GM18517 (cell line): ENCODE measurements around the gene ANKRD33B.
"Not testable (repeated sequence)": the region's sequence is repeated elsewhere in the genome, so short reads cannot be mapped to it uniquely, and the experiment has no call there.

ENCODE experiments used
- ATAC-seq: cut with Tn5 transposase; IDR thresholded peaks from one replicate; pipeline ENCODE4 v1.9.1; 2021; ENCODE audit warnings: mild to moderate bottlenecking, moderate library complexity; ENCODE audit not compliant: unreplicated experiment

The ANKRD33B gene

GRCh38 chr5:10591159-10591558 lies 27.3 kb downstream of the ANKRD33B start:
- no peak for ATAC-seq

GRCh38 chr5:10591966-10592365 lies 28.1 kb downstream of the ANKRD33B start:
- ATAC-seq: no peak

DNA sequence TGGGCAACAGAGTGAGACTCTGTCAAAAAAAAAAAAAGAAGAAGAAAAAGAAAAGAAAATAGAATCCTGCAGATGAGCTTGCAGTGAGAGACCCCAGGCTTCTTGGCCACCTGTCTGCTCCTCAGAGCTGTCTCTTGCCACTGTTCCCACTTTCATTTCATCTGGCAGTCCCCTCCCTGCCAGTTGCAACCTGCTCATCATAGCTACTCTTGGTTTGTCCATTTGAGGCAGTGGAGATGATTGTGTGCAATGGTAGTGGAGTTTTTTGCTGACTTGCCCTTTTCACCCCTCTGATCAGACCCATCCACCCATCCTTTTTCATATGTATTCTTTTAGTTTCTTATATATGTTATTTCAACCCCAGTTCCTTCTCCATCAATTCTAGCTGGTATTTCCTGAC lies 28.7 kb downstream of the ANKRD33B start:
- ATAC-seq: peak; percentile 68

DNA sequence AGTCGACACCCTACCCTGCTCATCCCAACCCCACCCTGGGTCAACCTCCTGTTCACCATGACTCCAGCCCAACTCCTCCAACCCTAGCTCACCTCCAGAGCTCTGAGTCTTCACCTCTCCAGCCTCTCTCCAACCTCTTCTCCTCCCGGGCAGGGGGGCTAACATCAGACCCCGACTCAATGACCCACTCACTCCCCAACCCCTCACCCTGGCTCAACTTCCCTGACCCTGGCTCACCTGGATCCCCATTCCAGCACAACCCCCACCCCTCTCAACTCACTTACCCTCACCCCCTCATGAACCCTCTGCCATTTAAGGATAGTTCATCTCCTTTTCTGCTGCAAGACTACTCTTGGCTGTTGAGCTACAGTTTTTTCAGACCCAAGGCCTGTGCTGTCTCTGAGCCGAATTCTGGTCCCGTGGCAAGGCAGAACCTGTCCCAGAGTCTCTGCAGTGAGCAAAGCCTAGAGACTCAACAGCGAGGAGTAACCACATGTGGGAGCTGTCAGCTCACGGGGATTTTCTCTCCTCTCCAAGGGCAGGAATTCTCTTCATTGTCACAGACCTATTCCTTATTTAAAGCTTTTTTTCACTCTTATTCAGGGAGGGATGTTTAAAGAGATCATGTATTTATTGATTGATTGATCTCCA lies 29.8 kb downstream of the ANKRD33B start:
- no peak for ATAC-seq

DNA sequence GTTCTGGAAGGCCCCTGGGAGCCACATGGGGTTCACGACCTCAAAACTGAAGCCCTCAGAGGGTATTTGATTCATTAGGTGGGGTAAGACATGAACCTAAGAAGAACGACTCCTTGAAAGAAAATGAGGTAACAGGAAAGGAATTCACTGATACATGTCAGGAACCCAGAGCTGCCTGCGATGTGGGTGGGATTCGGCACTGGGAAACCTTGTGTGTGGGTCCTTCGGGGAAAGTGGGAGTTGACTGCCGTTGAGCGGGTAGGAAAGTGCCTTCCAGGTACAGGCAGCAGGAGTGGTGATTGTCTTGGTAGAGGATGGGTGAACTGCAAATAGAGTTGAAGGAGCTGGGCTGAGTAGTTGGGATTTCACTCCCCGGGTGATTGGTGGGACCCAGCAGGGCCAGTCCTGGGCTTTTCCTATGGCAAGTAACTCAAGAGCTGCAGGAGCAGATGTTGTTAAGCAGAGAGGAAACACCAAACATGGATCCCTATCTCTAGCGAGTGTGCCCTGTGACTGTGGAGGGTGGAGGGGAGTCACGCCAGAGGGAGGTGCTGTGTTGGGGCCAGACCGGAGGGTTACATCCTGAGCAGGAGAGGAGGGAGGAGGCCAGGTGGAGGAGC lies 30.8 kb downstream of the ANKRD33B start:
- ATAC-seq: no peak

DNA sequence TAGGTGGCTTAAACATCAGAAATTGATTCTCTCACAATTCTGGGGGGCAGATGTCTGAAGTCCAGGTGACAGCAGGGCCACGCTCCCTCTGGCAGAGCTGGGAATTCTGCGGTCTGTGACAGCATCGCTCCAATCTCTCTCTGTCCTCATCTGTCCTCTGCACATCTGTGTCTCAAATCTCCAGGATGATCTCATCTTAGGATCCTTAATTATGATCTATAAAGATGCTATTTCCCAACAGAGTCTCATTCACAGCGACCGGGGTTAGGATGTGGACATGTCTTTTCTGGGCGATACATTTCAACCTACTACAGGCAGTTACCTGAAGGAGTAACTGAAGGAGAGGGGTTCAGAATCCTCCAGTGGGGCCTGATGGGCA lies 31.4 kb downstream of the ANKRD33B start:
- ATAC-seq: no peak

DNA sequence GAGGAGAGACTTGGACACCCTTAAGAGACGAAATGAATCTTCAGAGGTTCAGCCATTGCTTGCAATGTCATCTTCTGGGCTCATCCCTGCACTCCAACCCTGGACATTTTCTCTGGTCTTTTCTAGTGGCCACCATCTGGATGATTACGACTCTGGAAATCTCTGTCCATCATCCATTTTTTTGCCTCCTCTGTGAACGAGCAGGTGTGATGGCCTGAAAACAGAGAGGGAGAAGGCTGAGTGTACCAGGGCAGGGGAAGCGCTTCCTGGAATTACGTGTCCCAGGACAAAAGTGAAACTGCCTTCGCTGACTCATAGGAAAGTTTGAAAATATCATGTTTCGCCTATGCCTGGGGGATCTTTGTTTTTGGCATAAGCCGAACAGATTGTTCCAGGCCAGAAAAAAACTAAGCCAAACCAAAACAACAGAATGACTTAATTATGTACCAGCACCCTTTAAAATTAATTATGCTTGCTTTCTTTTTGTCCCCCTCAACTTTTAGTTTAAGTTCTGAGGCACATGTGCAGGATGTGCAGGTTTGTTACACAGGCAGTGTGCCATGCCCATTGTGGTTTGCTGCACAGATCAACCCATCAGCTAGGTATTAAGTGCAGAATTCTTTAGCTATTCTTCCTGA lies 31.9 kb downstream of the ANKRD33B start:
- no peak for ATAC-seq

DNA sequence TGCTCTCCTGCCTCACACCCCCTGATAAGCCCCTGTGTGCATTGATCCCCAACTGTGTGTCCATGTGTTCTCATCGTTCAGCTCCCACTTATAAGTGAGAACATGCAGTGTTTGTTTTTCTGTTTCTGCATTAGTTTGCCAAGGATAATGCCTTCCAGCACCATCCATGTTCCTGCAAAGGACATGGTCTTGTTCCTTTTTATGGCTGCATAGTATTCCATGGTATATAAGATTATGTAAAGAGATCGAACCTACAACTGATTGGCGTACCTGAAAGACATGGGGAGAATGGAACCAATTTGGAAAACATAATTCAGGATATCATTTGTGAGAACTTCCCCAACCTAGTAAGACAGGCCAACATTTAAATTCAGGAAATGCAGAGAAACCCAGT lies 32.4 kb downstream of the ANKRD33B start:
- ATAC-seq: no peak

DNA sequence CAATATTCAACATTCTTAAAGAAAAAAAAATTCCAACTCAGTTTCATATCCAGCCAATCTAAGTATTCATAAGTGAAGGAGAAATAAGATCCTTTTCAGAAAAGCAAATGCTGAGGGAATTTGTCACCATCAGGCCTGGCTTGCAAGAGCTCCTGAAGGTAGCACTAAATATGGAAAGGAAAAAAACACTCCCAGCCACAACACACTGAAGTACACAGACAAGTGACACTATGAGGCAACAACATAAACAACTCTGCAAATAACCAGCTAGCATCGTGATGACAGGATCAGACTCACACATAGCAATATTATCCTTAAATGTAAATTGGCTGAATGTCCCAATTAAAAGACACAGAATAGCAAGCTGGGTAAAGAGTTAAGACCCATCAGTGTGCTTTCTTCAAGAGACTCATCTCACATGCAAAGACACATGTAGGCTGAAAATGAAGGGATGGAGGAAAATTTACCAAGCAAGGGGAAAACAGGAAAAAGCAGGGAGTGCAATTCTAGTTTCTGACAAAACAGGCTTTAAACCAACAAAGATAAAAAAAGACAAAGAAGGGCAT lies 33.1 kb downstream of the ANKRD33B start:
- no peak for ATAC-seq

- no peak for ATAC-seq
Measured at GRCh38 chr5:10599113-10599512, 35.2 kb downstream of the ANKRD33B start.

DNA sequence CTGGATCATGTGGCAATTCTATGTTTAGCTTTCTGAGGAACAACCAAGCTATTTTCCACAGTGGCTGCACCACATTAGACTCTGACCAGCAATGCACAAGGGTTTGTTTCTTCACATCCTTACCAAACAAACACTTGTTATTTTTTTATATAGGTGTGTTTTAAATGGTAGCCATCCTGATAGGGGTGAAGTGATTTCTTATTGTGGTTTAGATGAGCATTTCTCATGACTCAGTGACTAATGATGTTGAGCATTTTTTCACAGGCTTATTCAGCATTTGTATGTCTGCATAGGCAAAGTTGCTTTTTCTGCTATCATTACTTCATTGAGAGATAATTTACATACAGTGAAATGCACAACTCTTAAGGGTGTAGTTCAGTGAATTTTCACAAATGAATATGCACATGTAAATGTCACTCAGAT lies 36.0 kb downstream of the ANKRD33B start:
- no peak for ATAC-seq

- ATAC-seq: peak; percentile 87
Measured at GRCh38 chr5:10600626-10601245, 36.9 kb downstream of the ANKRD33B start.

DNA sequence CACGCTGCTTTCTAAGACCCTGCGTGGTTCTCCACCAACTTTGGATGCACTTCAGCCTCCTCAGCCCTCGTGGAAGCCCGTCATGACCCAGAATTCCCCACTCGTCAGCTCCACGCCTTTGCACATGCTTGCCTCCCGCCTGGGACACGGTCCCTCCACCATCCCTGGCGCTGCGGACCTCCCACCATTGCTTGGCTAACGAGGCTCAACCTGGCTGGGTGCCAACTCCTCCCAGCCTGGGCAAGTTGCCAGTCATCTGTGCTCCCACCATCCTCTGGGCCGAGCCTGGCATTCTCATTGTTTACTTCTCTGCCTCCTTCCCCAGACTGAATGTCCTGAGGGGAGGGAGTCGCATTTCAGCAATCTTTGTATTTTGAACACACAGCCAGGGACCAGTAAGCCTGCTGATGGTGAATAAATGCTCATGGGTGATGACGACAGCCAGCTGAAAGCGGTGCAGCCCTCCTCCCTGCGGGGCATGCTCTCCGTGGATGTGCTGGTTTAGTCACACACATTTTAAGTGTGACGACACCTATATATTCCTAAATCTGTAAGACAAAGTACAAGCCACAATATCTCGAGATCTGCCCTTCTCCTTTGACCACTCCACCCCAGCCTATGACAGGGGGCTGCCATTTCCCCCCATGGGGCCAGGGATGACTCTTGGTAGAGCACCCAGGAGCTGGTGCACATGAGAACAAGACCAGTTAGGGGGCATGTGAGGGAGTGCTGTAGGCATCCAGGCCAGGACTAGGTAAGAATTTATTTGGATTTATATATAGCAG lies 37.6 kb downstream of the ANKRD33B start:
- peak; percentile 41 for ATAC-seq

DNA sequence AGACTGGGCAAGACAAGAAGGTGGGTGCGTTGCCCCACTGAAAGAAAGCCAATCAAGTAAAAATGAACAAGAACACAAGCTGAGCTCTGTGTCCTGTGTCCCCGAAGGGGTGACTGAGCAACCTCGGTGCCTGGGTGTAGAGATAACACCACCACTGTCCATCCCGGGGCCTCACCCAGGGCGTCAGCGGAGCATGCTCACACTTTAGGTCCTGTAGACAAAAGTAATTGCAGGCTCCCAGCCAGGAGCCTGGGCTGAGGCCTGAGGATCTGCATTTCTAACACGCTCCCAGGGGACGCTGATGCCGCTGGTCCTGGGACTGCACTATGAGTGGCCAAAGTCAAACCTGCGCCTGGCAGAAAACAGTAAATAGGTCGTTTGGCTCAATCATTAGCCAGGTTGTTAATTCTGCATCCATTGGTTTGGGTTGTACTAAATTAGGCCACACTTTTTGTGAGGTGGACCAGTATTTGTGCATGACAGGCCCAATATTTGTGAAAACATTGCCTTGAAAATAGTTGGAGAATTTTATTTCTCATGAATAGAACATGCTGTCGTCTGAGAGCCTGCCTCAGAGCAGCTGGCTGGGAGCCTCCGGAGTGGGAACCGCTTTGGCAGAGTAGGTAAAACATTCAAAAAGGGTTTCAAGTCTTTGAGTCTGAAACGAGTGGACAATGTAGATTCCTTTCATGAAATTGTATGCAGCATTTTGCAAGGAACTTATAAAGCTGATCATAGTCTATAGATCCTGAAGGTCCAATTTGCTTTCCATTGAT lies 38.3 kb downstream of the ANKRD33B start:
- no peak for ATAC-seq

GRCh38 chr5:10604975-10605374 lies 41.1 kb downstream of the ANKRD33B start:
- ATAC-seq: no peak

DNA sequence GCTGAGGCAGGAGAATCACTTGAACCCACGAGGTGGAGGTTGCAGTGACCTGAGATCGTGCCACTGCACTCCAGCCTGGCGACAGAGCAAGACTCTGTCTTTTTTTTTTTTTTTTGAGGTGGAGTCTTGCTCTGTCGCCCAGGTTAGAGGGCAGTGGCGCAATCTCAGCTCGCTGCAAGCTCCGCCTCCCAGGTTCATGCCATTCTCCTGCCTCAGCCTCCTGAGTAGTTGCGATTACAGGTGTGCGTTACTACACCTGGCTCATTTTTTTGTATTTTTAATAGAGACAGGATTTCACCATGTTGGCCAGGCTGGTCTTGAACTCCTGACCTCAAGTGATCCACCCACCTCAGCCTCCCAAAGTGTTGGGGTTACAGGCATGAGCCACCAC lies 42.8 kb downstream of the ANKRD33B start:
- not testable (repeated sequence) for ATAC-seq

DNA sequence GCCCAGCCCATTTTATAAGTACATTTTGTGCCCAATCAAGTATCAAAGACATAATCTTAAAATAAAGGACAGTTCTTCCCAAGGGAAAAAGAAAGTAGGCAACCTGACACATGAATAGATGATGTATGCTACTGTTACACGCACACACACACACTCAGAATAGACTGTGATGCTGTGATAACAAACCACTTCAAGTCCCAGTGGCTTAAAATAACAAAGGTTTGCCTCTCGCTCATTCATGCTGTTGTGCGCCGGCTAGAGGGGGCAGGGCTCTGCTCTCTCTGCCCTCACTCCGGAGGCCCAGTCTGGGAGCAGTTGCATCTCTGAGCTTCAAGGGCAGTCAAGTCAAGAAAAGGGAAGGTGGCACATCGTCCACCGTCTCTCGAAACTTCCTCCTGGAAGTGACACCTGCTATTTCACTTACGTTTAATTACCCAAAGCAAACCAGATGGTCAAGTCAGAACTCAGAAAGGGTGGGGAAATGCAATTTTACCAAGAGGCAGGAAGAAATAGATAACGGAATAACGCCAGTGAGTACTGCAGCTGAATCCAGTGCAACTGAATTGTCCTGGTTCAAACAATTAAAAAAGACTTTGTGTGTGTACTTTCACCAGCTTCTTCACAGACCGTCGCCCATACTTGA lies 43.3 kb downstream of the ANKRD33B start:
- peak; percentile 94 for ATAC-seq

DNA sequence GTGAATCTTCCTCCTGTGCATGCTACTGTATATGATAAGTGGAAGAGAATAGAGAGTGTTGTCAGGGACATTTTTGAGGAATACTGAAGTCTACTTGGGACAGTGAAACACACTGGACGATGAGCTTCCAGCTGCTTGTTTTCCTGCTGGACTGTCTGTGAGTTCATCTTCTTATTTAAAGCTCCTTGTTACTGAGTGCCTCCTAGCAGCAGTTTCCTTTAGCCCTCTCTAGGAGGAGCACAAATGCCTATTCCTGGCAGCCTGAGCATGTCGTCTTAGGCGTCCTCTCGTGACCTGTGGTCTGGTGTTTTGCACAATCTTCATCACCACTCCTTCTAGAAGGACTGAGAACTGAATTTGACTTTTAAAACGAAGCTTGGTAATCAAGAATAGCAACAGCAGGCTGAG lies 43.8 kb downstream of the ANKRD33B start:
- ATAC-seq: peak; percentile 42

GRCh38 chr5:10608081-10608480 lies 44.2 kb downstream of the ANKRD33B start:
- not testable (repeated sequence) for ATAC-seq

DNA sequence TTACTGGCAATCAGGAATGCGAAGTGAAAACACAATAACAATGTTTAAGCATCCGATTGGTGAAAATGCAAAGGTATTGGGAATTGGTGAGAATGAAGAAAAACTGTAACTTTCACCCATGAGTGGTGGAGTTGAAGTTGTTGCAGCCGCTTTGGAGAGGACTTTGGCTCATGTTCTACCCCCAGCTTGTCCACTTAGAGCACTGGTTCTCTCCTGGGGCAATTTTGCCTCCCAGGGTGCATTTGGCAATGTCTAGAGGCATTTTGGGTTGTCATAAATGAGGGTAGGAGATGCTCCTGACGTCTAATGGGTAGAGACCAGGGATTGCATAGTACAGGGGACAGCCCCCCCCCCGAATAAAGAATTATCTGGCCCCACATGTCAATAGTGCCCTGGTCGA lies 46.2 kb downstream of the ANKRD33B start:
- ATAC-seq: no peak
